Germinal center (tissue), 1 donor: ENCODE data around the gene SLC6A7.

Experiments used
- DNase-seq: peaks from one replicate; pipeline ENCODE4 v3.0.0; 2012; ENCODE audit warnings: mixed read lengths, low spot score

Gene SLC6A7

GRCh38 chr5:150155258-150156026 is 34.4 kb upstream of the SLC6A7 start, which contains the start of gene PDGFRB:
TSS of gene PDGFRB (minus strand) at chr5:150155845. CDS start at chr5:150137047, 18,798 bp downstream.
- peak; percentile 66 for DNase-seq

DNA sequence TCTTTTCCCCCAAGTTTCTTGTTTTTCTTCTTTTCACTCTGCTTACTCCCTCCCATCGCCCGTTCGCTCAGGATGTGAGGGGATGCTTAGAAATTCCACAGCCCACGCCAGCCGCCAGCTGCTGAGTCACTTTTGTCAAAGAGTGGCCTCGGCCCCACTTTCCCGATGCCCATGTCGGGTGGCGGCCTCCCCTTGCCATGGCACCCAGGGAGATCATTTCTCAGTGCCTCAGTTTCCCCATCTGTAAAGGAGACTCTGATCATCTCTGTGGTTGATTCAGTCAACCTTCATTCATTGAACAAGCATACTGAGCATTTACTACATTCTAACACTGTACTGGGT is 33.9 kb upstream of the SLC6A7 start:
- no peak for DNase-seq

DNA sequence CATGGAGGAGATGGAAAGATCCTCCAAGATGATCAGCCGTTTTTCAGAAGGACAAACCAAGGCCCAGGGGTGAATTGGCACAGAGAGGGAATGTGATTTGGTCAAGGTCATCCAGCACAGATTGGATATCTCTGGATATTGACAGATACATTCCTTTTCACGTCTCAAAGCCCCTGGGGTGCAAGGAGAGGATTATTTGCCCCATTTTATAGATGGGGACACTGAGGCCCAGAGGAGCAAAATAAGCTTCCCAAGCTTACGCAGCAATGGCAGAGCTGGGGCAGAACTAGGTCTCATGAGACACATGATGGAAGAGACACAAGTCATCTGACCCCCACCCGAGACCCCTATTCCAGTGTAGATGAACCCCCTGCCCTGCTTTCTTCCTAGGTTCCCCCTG is 33.3 kb upstream of the SLC6A7 start:
- no peak for DNase-seq

GRCh38 chr5:150157168-150157567 is 32.7 kb upstream of the SLC6A7 start:
- no peak for DNase-seq

- no peak for DNase-seq
These were observed 31.5 kb upstream of the SLC6A7 start for GRCh38 chr5:150158170-150158949.

- DNase-seq = no peak
These were observed 30.8 kb upstream of the SLC6A7 start for GRCh38 chr5:150159031-150159430.

DNA sequence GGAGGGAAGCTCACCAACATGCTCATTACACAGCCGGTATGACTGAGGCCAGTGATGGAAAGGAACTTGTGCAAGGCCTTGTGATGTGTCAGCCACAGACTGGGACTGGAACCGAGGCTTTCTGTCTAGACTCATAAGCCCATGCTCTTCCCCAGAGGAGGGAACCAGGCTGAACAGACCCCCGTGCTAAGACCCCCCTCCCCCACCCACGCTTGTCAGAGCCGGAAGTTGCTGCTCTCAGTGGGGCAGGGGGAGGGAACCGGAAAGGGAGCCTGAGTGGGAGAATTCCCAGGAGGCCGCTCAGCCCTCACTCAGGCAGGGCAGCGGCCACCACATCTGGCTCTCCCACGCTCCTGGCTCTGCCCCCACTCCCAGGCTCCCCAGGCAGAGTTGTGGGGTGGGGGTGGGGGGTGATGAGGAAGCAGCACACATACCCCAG is 30.1 kb upstream of the SLC6A7 start:
- peak; percentile 29 for DNase-seq

DNA sequence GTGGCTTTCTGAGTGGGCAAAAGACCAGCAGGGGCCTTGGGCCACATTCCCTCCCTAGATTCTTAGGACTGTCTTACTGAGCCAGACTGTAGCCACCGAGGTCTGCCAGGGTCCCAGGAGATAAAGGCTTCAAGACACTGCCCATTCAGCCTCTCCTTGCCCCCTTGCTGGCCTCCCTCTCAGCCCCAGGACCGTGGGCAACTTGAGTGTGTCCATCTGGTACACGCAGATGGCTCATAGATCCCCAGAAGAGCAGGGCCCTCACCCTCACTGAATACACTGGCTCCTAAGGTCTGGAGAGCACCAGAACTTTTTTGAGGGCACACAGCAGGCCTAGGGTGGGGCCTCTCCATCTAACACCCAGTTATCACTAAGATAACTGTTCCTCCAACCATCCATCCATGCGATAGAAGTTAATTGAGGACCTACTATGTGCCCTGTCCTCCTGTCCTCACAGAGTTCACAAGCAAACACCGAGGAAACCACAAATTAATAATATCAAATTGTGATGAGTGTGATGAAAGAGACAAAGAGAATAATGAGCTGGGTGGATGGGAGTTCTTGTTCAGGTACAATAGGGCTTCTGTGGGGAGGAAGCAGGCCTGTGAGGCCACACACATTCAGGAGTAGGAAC is 29.3 kb upstream of the SLC6A7 start:
- no peak for DNase-seq

DNA sequence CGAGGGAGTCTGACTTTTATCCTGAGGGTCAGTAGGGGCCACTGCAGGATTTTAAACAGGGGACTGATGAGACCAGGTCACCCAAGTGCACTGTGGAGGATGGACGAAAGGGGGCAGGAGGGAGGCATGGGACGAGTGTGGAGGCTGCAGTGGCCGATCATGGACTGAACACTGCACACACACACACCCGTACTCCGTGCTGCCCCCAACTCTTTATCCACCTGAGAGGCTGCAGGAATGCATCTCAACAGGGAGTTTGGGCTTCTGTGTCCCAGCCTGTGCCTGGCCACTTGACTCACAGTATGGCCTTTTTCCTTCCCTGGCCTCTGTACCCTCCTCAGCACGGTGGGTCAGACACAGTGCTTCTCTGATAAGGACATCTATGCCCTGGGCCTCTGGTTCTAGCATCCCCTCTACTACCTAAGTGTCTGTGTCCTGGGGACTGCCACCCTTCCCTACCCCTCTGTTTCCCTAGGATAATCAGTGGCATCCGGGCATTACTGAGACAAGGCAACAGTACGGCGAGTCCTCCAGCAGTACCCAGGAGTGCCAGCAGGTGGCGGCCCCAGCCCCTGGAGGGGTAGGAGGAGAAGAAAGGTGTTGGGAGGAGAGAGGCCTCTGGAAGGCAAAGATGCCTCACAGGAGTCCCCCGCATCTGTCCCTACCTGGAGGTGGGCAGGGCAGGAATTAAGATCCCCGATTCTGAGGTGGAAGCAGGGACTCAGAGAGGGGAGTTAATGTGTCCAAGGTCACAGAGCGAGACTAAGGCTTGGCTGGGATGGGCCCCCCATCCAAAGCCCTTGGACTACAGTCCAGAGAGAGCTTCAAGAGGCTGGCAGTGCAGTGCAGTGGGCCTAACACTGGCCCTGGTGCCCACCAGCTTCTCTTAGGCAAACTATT is 28.4 kb upstream of the SLC6A7 start:
- DNase-seq = peak; percentile 82

GRCh38 chr5:150162142-150162513 is 27.7 kb upstream of the SLC6A7 start:
- no peak for DNase-seq

DNA sequence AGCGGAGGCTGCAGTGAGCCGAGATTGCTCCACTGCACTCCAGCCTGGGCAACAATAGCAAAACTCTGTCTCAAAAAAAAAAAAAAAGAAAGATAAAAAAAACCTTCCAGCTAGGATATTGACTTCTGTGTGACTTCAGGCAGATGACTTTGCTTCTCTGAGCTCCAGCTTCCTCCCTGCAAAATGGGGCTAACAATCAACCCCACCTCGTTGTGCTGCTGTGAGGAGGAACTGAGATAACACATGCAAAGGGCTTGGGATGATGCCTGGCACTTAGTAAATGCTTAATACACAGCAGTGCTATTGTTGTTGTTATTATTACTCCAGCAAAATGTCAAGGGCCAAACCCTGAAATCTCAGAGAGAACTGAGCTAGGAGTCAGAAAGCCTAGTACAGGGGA is 26.8 kb upstream of the SLC6A7 start:
- DNase-seq = no peak

DNA sequence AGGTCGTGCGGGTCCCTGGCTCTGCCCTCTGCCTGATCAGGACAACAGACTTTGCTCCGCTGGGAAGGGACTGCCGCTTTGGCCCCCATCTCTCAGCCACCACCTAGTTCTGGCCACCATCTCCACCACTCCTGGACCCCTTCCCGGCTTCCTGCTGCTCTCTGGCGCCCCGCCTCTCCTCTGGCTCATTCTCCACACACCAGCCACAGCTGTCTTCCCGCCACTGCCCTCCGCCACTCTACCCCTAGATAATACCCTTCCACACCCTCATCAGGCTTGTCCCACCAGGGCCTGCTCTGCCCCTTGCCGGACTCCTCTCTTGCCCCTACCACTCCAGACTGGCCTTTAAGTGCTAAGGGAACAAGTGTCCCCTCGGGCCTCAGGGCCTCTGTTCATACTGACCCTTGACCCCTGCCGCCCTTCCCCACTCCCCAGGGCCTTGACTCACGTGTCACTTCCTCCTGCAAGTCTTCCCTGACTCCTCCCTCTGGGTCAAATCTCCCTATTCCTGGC is 26.3 kb upstream of the SLC6A7 start:
- DNase-seq = no peak

- no peak for DNase-seq
These were observed 25.5 kb upstream of the SLC6A7 start for GRCh38 chr5:150164211-150164980.

- DNase-seq = no peak
These were observed 23.7 kb upstream of the SLC6A7 start for GRCh38 chr5:150166037-150166649.

DNA sequence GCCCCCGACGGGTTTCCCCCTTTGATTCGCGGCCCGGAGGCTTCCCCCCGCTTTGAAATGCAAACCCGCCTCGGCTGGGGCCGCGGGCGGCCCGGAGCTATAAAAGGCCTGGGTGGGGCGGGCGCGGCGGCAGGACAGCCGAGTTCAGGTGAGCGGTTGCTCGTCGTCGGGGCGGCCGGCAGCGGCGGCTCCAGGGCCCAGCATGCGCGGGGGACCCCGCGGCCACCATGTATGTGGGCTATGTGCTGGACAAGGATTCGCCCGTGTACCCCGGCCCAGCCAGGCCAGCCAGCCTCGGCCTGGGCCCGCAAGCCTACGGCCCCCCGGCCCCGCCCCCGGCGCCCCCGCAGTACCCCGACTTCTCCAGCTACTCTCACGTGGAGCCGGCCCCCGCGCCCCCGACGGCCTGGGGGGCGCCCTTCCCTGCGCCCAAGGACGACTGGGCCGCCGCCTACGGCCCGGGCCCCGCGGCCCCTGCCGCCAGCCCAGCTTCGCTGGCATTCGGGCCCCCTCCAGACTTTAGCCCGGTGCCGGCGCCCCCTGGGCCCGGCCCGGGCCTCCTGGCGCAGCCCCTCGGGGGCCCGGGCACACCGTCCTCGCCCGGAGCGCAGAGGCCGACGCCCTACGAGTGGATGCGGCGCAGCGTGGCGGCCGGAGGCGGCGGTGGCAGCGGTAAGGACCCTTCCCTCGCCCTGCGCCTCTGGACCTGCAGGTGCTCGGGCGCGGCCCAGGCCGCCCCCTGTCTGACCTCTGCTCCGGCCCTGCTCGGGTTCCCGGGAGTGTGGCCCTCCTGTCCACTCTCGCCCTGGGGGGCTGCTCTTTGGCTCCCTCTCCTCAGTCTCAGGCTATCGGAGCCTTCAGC is 23.0 kb upstream of the SLC6A7 start, which contains the start of gene CDX1:
Gene CDX1, plus strand, starts transcription at position 129 of the 862 bp plus-strand sequence. Its CDS starts 99 bp downstream, at position 228.
- no peak for DNase-seq

DNA sequence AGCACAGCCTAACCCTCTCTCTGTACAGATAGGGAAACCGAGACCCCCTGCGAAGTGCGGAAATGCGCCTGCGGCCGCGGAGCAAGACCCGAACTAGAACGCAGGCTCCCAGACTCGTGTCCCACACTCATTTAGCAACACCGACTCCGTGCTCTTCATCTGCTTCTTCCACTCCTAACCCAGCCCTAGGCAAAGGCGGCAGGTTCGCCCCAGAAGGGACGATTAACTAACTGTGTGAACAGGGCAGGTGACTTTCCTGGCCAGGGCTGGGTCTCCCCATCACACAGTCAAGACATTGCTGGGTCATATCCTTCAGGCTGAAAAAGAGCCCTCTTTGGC is 22.4 kb upstream of the SLC6A7 start:
- DNase-seq = no peak

DNA sequence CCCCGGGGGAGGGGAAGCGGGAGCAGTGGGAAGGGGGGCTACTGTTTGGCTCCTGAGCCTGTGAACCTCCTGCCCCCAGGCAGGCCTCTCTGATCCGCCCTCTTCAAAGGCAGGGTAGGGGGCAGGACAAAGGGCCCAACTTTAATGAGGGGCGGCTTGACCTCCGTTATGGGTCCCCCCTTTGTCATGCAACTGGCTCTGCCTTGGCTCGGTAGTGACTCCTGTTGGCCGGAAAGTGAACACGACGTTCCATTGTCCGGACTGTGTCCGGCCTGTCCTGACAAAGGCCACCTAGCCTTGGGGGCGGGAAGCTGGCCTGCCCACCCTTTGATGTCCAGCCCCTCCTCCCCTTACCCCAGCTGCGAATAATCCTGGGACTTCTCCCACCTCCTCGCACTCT is 22.0 kb upstream of the SLC6A7 start:
- no peak for DNase-seq

DNA sequence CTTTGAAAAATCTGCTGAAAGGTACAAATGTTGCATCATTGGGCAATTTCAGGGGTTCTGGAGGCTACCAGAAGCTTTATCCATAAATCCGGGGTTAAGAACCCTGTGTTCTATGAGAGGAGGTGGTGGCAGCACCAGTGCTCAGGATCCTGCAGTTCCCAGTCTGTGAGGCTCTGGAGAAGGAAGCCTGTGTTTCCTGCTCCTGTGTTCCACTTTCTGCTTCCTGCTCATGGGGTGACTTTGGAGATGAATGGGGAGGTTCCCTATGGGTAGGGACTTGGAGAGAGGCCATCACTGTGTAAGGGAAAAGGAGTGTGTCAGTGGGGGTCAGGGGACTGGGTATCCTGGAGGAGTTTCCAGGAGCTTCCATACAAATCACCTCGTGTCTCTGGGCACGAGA is 21.0 kb upstream of the SLC6A7 start:
- no peak for DNase-seq

DNA sequence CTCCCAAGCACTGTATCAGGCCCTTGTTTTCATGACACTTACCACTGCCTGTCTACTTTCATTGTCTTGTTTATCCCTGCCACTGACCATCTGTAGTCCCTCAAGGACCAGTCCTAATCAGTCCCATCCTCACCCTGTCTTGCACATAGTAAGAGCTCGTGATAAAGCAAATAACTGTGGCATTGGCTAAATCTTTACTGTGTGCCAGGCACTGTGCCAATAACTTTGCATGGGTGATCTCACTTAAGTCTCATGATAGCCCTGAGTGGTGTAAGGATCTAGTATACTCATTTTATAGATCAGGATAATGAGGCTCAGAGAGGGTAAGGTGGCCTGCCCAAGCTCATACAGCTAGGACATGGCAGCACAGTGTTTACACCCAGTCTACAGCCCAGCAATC is 17.7 kb upstream of the SLC6A7 start:
- DNase-seq = no peak

- no peak for DNase-seq
These were observed 17.3 kb upstream of the SLC6A7 start for GRCh38 chr5:150172556-150172955.
